ENCODE data around the gene NSUN3.

- TF ChIP-seq CTCF (conservative IDR thresholded peaks at IDR 0.05) (no peak), EZH2 (IDR thresholded peaks at IDR 0.05; ENCODE audit: low read depth) (no peak)
These were observed 93.8 kb downstream of the NSUN3 start for GRCh38 chr3:94156626-94157025.
